Measurements from ENCODE around the gene TCP11L2. TPM values are rescaled to one million over a fixed set of nuclear protein-coding genes. Genes with fewer than 3 reads are reported as not detected.
"Not testable (repeated sequence)": the region's sequence is repeated elsewhere in the genome, so short reads cannot be mapped to it uniquely, and the experiment has no call there.

Gene TCP11L2
- total RNA-seq, 1 donor from 2014 or later, result 48.3 TPM

- no peak for DNase-seq (ENCODE audit: low read depth)
These were observed 4.6 kb downstream of the TCP11L2 start for GRCh38 chr12:106307181-106307580.

- no peak for DNase-seq (ENCODE audit: low read depth)
These were observed 5.6 kb downstream of the TCP11L2 start for GRCh38 chr12:106308121-106308520.

GRCh38 chr12:106308611-106309010, 6.1 kb downstream of the TCP11L2 start:
- no peak for DNase-seq (ENCODE audit: low read depth)

DNA sequence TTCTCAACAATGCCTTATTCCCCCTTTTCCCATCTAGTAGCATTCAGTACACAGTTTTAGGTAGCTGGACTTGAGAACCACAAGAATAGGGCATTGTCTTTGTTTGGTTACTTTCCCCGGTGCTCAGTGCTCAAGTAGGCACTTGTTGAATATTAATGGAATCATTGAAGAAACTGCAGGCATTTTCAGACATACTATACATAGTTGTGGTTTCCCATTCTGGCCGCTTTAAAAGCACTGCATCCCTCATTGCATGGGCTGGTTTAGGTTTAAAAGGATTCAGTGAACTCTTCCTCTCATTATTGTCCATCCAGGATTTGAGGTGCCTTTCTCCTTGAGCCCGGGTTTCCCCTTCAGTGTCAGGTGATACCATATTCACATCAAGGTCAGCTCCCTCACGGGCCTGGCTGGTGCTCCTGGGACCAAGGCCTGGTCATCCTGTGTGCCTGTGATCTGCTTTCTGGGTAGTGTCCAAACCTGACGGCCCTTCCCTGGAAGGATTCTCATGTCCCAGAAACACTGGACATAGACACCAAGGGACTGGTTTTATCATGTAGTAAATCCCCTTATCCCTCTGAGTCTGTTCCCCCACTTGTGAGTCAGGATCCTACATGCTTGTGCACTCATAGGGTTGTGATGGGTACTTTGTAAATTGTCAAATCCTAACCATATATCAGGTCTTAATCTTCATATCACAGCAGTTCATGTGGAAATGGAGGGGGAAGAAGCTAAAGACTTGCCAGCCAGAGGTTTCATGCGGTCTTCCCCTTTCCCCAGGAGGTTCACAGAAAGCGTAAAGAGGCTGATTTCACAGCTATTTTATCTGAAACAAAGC, 7.4 kb downstream of the TCP11L2 start:
- peak; percentile 96 for DNase-seq (ENCODE audit: low read depth)

DNA sequence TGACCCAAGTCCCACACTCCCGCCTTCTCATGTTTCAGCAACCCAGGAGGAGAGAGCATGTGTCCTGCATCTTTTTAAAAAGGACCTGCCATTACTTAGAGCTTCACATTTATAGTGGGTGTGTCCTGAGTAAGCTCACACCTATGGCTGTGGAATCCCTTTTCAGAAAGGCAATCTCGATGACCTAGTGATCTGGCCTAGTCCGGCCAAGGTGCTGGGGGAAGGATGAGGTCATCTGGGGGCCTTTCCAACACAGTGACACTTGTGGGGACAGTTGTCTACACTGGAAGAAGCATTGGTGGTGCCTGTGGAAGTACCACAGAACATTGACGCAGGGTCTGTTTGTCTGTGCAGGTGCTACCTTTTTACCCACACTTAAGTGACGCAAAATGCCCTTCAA, 8.2 kb downstream of the TCP11L2 start:
- no peak for DNase-seq (ENCODE audit: low read depth)

DNA sequence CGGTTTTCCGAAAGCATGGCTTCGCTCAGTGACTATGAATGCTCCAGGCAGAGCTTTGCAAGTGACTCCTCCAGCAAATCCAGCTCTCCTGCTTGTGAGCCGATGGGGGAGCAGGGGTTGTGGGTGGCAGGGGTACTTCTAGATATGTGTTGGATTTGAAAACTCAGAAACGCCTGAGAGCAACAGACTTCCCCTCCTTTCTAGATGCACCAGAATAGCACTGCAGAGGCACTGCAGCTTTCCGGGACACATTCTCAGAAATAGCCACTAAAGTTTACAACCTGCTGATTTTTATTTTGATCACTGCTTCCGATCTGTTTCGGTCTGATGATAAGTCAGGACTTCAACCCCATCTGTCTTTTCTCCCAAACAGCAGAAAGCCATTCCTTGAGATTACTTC, 8.6 kb downstream of the TCP11L2 start:
- DNase-seq (ENCODE audit: low read depth), result no peak

DNA sequence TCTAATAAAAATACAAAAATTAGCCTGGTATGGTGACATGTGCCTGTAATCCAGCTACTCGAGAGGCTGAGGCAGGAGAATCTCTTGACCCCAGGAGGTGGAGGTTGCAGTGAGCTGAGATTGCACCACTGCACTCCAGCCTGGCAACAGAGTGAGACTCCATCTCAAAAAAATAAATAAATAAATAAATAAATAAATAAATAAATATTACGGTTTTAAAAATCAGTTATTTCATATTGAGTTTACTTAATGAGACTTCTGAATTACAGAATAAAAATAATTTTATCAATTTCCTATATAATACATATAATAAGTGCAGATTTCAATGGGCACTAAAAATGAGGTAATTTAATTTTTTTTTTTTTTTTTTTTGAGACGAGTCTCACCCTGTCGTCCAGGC, 10.9 kb downstream of the TCP11L2 start:
- not testable (repeated sequence) for DNase-seq (ENCODE audit: low read depth)

DNA sequence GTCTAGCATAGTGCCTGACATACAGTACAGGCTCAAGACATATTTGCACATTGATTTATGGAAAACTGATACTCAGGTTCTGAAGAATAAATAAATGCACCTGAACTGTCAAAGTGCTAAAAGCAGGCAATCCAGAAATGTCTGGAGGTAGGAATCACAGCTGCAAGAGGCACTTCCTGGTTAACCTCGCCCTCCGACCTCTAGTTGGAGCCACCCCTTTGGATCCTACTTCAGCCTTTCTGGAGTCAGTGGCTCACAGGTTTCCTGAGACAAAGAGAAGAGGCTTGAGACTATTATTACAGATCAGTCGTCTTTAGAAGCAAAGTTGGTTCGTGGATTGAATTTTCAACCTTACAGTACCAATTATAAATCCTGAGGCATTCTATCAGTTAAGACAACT, 13.0 kb downstream of the TCP11L2 start:
- DNase-seq (ENCODE audit: low read depth), result no peak

GRCh38 chr12:106317406-106318082, 15.0 kb downstream of the TCP11L2 start:
- no peak for DNase-seq (ENCODE audit: low read depth)

DNA sequence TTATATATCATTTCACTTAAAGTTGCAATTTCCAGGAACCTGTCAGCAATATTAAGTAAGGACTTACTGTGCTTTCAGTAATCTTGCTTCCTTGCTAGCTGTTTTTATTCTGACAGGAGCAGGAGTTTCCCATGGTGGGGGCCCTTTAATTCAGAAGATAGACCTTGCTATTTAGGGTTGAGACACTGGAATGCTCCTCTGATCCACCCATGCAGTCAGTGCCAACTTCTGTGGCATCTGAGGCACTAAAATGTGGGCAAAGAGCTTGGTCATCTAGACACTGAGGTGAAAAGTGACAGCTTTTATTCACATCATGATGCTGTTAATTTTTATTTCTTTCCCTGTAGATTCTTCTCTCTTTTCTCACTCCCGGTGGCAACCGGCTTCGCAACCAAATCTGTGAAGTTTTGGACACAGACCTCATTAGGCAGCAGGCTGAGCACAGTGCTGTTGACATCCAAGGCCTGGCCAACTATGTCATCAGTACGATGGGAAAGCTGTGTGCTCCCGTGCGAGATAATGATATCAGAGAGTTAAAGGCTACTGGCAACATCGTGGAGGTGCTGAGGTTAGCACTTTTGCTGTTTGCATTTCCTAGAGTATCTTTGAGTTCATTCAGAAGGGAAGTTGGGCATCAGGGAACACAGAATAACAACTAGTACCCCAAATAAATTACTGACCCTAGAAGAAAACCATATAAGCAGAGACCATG, 18.8 kb downstream of the TCP11L2 start:
- DNase-seq (ENCODE audit: low read depth), result no peak

- DNase-seq (ENCODE audit: low read depth), result no peak
These were observed 21.0 kb downstream of the TCP11L2 start for GRCh38 chr12:106323537-106323936.

GRCh38 chr12:106327309-106327869, 24.9 kb downstream of the TCP11L2 start:
- DNase-seq (ENCODE audit: low read depth), result no peak

- DNase-seq (ENCODE audit: low read depth), result no peak
These were observed 26.2 kb downstream of the TCP11L2 start for GRCh38 chr12:106328735-106329134.

- DNase-seq (ENCODE audit: low read depth), result peak; percentile 90
These were observed 26.9 kb downstream of the TCP11L2 start for GRCh38 chr12:106329231-106329982.

DNA sequence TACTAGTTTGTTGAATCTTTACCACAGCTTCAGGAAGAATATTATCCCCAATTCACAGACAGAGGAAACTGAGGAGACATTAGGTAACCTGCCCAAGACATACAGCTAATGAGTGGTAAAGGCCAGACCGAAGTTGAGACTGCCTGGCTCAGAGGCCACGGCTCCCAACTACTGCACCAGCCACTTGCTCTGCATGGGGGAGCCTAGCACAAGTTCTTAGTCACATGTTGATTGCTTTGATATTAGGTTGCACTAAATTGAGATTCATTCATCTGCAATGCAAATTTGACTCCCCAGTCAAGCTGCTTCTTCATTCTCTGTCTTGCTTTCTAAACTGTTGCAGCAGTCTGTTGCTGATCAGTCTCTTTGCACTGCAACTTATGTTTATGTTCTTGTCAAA, 29.1 kb downstream of the TCP11L2 start:
- no peak for DNase-seq (ENCODE audit: low read depth)

DNA sequence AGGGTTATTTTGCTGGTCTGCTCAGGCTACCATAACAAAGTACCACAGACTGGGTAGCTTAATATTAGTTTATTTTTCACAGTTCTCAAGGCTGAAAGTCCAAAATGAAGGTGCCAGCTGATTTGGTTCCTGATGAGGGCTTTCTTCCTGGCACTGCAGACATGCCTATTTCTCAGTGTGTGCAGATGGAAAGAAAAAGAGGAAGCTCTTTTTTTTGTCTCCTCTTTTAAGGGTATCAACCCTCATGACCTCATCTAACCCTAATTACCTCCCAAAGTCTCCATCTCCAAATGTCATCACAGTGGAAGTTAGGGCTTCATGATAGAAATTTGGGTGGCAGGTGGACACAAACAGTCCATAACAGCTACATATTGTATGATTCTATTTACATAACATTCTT, 30.0 kb downstream of the TCP11L2 start:
- DNase-seq (ENCODE audit: low read depth), result no peak

- no peak for DNase-seq (ENCODE audit: low read depth)
These were observed 30.5 kb downstream of the TCP11L2 start for GRCh38 chr12:106333010-106333409.

- DNase-seq (ENCODE audit: low read depth), result no peak
These were observed 31.2 kb downstream of the TCP11L2 start for GRCh38 chr12:106333756-106334155.

GRCh38 chr12:106341086-106341877, 38.7 kb downstream of the TCP11L2 start:
- DNase-seq (ENCODE audit: low read depth), result no peak

DNA sequence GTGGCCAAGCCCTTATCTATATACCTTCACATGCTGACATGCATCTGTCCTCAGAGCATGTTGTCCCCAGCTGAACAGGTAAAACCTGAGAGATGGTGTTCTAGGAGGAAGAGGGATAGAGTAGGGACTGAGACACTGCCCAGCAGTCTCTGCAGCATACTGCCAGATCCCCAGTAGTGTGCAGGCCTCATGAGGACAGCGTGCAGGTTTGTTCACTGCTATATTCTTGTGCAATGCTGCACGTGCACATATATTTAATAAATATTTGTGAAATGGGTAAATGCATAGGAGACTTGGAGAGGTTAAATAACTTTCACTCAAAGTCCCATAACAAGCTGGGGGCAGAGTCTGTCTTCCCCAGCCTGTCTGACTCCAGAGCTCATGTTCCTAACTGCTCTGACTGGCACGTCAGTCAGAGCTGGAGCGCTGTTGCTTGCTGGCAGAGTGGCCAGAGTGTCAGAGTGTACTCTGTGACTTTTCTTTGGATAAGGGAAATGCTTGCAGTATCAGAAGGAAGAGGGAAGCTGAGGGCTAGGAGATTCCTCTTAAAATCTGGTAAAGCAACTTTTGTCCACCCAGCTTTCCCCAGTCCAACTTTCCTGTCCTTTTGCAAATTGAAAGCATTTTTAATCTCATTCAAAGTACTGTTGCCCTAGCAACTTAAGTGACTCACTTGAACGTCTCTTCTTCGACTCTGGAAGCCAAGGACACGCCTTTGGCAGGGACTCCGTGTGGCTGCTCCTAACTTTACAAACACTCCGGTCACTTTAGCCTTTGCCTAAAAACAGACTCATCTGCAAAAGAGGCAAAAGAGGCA, 40.1 kb downstream of the TCP11L2 start:
- peak; percentile 66 for DNase-seq (ENCODE audit: low read depth)
